Neural progenitor cell (in vitro differentiated cells): ENCODE results near the gene BNIPL. TPM values are rescaled to one million over a fixed set of nuclear protein-coding genes. Genes with fewer than 3 reads are reported as not detected.

ENCODE experiments used
- DNase-seq: peaks from one replicate; pipeline ENCODE4 v3.0.0-alpha.2; 2016; ENCODE audit warnings: low spot score
- H2AFZ ChIP-seq: fragments of 200-600 bp; sonication (generic); replicated peaks from 2 replicates; pipeline ENCODE4 v1.6.1; 2016; ENCODE audit warnings: antibody characterized with exemption
- H3F3A ChIP-seq: fragments of 200-600 bp; sonication (generic); 2 replicates; pipeline ENCODE4 v1.6.1; 2016; ENCODE audit warnings: antibody characterized with exemption, low read depth
- H3K27ac ChIP-seq: fragments of 200-600 bp; sonication (generic); 2 replicates; pipeline ENCODE4 v1.5.1; 2016; ENCODE audit warnings: mild to moderate bottlenecking
- H3K27me3 ChIP-seq: fragments of 200-600 bp; sonication (generic); 2 replicates; pipeline ENCODE4 v1.6.1; 2016; ENCODE audit warnings: mild to moderate bottlenecking, moderate library complexity
- H3K36me3 ChIP-seq: fragments of 200-600 bp; sonication (generic); 2 replicates; pipeline ENCODE4 v1.5.1; 2016
- H3K4me1 ChIP-seq: fragments of 200-600 bp; sonication (generic); 2 replicates; pipeline ENCODE4 v1.6.1; 2016; ENCODE audit warnings: mixed run types
- H3K4me2 ChIP-seq: fragments of 200-600 bp; sonication (generic); 2 replicates; pipeline ENCODE4 v1.6.1; 2016
- H3K4me3 ChIP-seq: fragments of 200-600 bp; sonication (generic); 2 replicates; pipeline ENCODE4 v1.5.1; 2016
- H3K79me2 ChIP-seq: fragments of 200-600 bp; sonication (generic); 2 replicates; pipeline ENCODE4 v1.6.1; 2016; ENCODE audit warnings: low read depth
- H3K9ac ChIP-seq: fragments of 200-600 bp; sonication (generic); 2 replicates; pipeline ENCODE4 v1.6.1; 2016
- H3K9me3 ChIP-seq: fragments of 200-600 bp; sonication (generic); 2 replicates; pipeline ENCODE4 v1.5.1; 2016; ENCODE audit warnings: low read depth
- H4K20me1 ChIP-seq: fragments of 200-600 bp; sonication (generic); 2 replicates; pipeline ENCODE4 v1.6.1; 2016; ENCODE audit warnings: low read depth
- H3K27ac Mint-ChIP-seq: 3 replicates; pipeline ENCODE4 v1.8.0; 2021; ENCODE audit warnings: mixed read lengths
- H3K27me3 Mint-ChIP-seq: 2 replicates; pipeline ENCODE4 v1.8.0; 2022; ENCODE audit warnings: low read depth, mild to moderate bottlenecking, inconsistent platforms, moderate library complexity, mixed read lengths; ENCODE audit not compliant: insufficient read depth
- H3K36me3 Mint-ChIP-seq: 3 replicates; pipeline ENCODE4 v1.8.0; 2021; ENCODE audit warnings: mixed read lengths
- H3K4me1 Mint-ChIP-seq: 3 replicates; pipeline ENCODE4 v1.8.0; 2021; ENCODE audit warnings: mixed read lengths
- H3K4me3 Mint-ChIP-seq: 3 replicates; pipeline ENCODE4 v1.8.0; 2021; ENCODE audit warnings: mild to moderate bottlenecking, moderate library complexity, mixed read lengths
- H3K9me3 Mint-ChIP-seq: 3 replicates; pipeline ENCODE4 v1.8.0; 2020; ENCODE audit warnings: mixed read lengths
- CTCF ChIP-seq: fragments of 200-600 bp; sonication (generic); IDR thresholded peaks from 2 replicates; pipeline ENCODE4 v1.5.1; 2017; ENCODE audit warnings: antibody characterized with exemption, mild to moderate bottlenecking
- EZH2 ChIP-seq: fragments of 200-600 bp; sonication (generic); IDR thresholded peaks from 2 replicates; pipeline ENCODE4 v1.6.1; 2017; ENCODE audit warnings: antibody characterized with exemption, mild to moderate bottlenecking, moderate library complexity
- EZH2phosphoT487 ChIP-seq: fragments of 200-600 bp; sonication (generic); IDR thresholded peaks from 2 replicates; pipeline ENCODE4 v1.6.1; 2017; ENCODE audit warnings: antibody characterized with exemption
- total RNA-seq: library from RNA; depleted of rRNA; stranded (reverse); fragments of >200 nt; gene quantifications from 2 replicates; pipeline ENCODE4 v1.2.3, GENCODE V29; 2015; ENCODE audit warnings: low replicate concordance

Gene BNIPL
- total RNA-seq, result 0.97 and 1.0 TPM in 2 replicates

- Histone ChIP-seq H3K4me3 (no peak within 1 kb of the TSS), H3F3A (no peaks in the 10 kb centered on the region), H4K20me1 (no peaks in the 10 kb centered on the region), H3K4me1 (no peaks in the 10 kb centered on the region), H3K27me3 (no peaks in the 10 kb centered on the region), H3K79me2 (no peaks in the 10 kb centered on the region), H3K27ac (no peak within 1 kb of the TSS), H3K9me3 (no peaks in the 10 kb centered on the region), H2AFZ (no peak within 1 kb of the TSS), H3K9ac (no peak within 1 kb of the TSS), H3K4me2 (no peak within 1 kb of the TSS), H3K36me3 (no peaks in the 10 kb centered on the region)
- Mint-ChIP-seq H3K9me3 (no peaks in the 10 kb centered on the region), H3K4me3 (peak within 1 kb of the TSS; percentile 4), H3K36me3 (peaks cover 12% of the 10 kb centered on the region), H3K27me3 (peaks cover 2% of the 10 kb centered on the region), H3K27ac (peak within 1 kb of the TSS; percentile 34), H3K4me1 (no peaks in the 10 kb centered on the region)
- no peak for DNase-seq
- TF ChIP-seq EZH2 (no peak), CTCF (no peak), EZH2phosphoT487 (no peak)
Measured at GRCh38 chr1:151036356-151036755, at the start of gene BNIPL. BNIPL (plus strand) TSS chr1:151036586; CDS start chr1:151036726, 140 bp downstream.

GRCh38 chr1:150987924-150988323 lies 48.5 kb upstream of the BNIPL start:
- Histone ChIP-seq H3F3A (no peaks in the 10 kb centered on the region), H3K27ac (no peak overlapping the region), H3K9me3 (no peaks in the 10 kb centered on the region), H3K4me2 (no peak overlapping the region), H3K9ac (no peak overlapping the region), H3K4me3 (no peak overlapping the region), H2AFZ (no peak overlapping the region), H3K4me1 (no peaks in the 10 kb centered on the region), H3K27me3 (no peaks in the 10 kb centered on the region), H3K79me2 (no peaks in the 10 kb centered on the region), H4K20me1 (no peaks in the 10 kb centered on the region), H3K36me3 (no peaks in the 10 kb centered on the region)
- no peaks in the 10 kb centered on the region for H3K4me1 Mint-ChIP-seq
- no peaks in the 10 kb centered on the region for H3K36me3 Mint-ChIP-seq
- TF ChIP-seq EZH2phosphoT487 (no peak), CTCF (no peak), EZH2 (no peak)
- H3K27ac Mint-ChIP-seq, result no peak overlapping the region
- DNase-seq, result no peak
- H3K4me3 Mint-ChIP-seq, result no peak overlapping the region
- H3K27me3 Mint-ChIP-seq, result peaks cover 2% of the 10 kb centered on the region
- peaks cover 2% of the 10 kb centered on the region for H3K9me3 Mint-ChIP-seq

- H2AFZ ChIP-seq, result no peak overlapping the region
- Mint-ChIP-seq H3K27me3 (peaks cover 2% of the 10 kb centered on the region), H3K36me3 (no peaks in the 10 kb centered on the region), H3K4me1 (peaks cover 6% of the 10 kb centered on the region), H3K27ac (no peak overlapping the region), H3K4me3 (no peak overlapping the region), H3K9me3 (no peaks in the 10 kb centered on the region)
- no peak overlapping the region for H3K27ac ChIP-seq
- H3K9ac ChIP-seq, result no peak overlapping the region
- H3K9me3 ChIP-seq, result no peaks in the 10 kb centered on the region
- no peaks in the 10 kb centered on the region for H3K79me2 ChIP-seq
- no peak overlapping the region for H3K4me2 ChIP-seq
- TF ChIP-seq CTCF, result no peak
- TF ChIP-seq EZH2phosphoT487, result no peak
- no peak for TF ChIP-seq EZH2
- H3K27me3 ChIP-seq, result no peaks in the 10 kb centered on the region
- no peaks in the 10 kb centered on the region for H4K20me1 ChIP-seq
- peaks cover 3% of the 10 kb centered on the region for H3K4me1 ChIP-seq
- H3K4me3 ChIP-seq, result no peak overlapping the region
- no peaks in the 10 kb centered on the region for H3F3A ChIP-seq
- no peak for DNase-seq
- no peaks in the 10 kb centered on the region for H3K36me3 ChIP-seq
Measured at GRCh38 chr1:150992626-150993025, 43.8 kb upstream of the BNIPL start.
